Measurements from ENCODE around the gene ACTN4.

The ACTN4 gene

DNA sequence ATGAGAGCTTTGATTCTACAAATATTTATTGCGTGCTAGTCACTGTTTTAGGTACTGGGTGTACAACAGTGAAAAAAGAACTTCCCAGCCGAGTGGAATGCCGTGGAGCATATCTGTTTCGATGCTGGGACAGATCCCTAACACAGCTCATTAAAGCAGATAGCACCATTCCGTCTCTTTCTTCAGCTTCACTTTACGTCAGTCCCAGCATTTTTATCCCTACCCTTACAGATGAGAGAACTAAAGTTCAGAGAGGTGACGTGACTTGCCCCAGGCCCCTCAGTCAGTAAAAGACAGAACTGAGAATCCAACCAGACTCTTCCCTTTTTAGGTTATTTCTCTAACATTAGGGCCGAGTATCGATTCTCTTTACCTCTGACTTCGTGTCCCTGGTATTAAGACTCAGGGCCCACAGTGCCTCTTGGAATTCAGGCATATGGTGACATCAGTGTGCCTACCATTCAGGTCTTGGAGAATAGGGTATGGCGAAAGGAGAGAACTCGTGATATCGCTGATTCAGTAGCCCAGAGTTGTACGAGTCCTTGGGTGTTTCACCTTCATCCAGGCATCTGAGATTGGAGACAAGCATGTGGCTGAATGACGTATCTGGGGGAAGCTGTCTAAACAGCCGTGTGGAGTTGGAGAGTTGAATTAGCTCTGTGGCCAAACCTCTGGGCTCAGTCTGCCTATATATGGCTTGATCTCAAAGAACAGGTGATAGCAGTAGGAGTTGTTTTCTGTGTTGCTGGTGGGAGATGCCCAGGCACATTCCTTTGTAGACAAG, 27.1 kb downstream of the ACTN4 start:
- TF ChIP-seq, protein P1, sequence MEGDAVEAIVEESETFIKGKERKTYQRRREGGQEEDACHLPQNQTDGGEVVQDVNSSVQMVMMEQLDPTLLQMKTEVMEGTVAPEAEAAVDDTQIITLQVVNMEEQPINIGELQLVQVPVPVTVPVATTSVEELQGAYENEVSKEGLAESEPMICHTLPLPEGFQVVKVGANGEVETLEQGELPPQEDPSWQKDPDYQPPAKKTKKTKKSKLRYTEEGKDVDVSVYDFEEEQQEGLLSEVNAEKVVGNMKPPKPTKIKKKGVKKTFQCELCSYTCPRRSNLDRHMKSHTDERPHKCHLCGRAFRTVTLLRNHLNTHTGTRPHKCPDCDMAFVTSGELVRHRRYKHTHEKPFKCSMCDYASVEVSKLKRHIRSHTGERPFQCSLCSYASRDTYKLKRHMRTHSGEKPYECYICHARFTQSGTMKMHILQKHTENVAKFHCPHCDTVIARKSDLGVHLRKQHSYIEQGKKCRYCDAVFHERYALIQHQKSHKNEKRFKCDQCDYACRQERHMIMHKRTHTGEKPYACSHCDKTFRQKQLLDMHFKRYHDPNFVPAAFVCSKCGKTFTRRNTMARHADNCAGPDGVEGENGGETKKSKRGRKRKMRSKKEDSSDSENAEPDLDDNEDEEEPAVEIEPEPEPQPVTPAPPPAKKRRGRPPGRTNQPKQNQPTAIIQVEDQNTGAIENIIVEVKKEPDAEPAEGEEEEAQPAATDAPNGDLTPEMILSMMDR (conservative IDR thresholded peaks at IDR 0.05; ENCODE audit: low read depth, low read length), result no peak
- DNase-seq (ENCODE audit: low read depth), result no peak
- no peak overlapping the region for H3K4me3 ChIP-seq (ENCODE audit: low read depth, low read length)

DNA sequence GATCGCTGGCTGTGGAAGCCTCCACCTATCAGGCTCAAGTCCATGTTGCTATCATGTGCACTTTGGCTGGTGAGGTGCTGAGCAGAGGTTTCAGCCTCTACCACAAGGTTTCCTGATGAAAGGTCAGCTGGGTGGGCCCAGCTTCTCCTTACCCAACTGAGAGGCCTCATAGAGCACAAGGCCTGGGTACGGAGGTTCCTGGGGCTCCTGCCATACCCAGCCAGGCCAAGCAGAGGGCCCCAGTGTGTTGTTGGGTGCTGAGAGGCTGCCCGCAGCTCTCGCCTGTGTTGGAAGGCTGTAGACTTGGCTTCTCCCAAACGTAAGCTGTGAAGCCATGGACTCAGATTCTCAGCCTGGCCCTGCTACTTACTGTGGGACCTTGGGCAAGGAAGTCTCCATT, 28.2 kb downstream of the ACTN4 start:
- no peak overlapping the region for H3K4me3 ChIP-seq (ENCODE audit: low read depth, low read length)
- no peak for DNase-seq (ENCODE audit: low read depth)
- TF ChIP-seq, protein P1 (conservative IDR thresholded peaks at IDR 0.05; ENCODE audit: low read depth, low read length), result no peak

DNA sequence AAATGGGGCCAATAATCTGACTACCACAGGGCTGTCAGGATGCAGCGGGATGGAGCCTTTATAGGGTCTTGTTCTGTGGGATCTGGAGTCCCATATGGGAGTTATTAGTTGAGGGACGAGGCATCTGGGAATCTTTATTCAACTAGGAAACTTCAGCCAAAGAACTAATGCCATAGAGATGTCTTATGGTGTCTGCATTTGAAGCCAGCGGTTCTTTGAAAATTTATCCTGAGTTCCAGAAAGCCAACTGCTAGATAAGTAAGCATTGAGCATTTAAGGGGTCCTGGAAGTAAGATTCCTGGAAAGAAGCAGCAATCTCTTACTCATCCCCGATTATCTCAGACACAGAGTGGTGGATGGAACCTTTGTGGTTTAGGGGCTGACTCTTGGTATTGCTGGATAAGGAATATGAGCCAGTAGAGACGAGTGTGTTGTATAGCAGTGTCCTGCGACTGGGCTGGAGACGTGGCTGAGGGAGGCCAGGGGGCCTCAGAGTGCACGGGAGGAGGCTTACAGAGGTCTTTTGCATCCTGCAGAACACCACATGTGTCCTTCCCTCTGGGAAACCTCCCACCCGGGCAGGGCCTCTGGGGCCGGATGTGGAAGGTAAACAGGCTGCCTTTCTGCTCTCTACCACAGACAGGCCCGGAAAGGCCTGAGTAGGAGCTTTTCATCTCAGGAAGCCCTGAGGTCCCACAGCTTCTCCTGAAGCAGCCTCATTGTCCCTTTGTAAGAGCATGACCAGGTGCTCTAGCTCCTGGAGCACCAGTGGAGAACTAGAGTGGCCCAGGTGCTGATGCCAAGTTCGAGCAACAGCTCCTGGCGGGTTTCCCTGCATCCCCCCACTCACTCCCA, 28.8 kb downstream of the ACTN4 start:
- TF ChIP-seq, protein P1 (conservative IDR thresholded peaks at IDR 0.05; ENCODE audit: low read depth, low read length), result no peak
- peak; percentile 78 for DNase-seq (ENCODE audit: low read depth)
- no peak overlapping the region for H3K4me3 ChIP-seq (ENCODE audit: low read depth, low read length)

DNA sequence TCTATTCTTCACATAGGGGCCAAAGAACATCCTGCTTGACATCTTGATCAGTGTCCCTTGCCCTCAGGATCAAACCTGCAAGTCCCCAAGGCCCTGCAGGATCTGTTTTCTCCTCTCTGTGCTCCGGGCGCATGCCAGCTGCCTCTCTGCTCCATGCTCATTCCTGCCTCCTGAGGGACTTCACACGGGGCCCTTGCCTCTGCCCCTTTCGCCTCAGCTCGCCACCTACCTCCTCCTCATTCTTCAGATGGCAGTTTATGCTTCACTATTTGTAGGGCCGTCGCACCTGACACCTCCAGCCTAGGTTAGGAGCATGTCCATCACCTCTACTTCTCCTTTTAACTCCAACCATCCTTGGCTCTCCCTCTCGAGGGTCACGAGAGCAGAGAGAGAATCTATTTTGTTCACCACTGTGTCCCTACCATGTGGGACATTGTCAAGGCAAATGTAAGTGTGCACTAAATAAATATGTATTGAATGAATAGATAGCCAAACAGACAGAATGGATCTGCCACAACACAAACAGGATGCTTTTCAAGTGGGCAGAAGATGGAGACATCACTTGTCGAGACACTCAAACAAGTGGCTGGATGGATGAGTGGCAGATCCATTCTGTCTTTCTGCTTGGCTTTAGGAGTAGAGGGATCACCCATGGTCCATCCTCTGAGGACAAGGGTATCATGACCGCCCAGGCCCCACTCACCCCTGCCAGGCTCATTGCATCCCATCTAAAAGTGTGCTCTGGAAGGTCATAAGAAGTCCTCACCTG, 29.6 kb downstream of the ACTN4 start:
- DNase-seq (ENCODE audit: low read depth), result no peak
- TF ChIP-seq, protein P1 (conservative IDR thresholded peaks at IDR 0.05; ENCODE audit: low read depth, low read length), result no peak
- H3K4me3 ChIP-seq (ENCODE audit: low read depth, low read length), result no peak overlapping the region

DNA sequence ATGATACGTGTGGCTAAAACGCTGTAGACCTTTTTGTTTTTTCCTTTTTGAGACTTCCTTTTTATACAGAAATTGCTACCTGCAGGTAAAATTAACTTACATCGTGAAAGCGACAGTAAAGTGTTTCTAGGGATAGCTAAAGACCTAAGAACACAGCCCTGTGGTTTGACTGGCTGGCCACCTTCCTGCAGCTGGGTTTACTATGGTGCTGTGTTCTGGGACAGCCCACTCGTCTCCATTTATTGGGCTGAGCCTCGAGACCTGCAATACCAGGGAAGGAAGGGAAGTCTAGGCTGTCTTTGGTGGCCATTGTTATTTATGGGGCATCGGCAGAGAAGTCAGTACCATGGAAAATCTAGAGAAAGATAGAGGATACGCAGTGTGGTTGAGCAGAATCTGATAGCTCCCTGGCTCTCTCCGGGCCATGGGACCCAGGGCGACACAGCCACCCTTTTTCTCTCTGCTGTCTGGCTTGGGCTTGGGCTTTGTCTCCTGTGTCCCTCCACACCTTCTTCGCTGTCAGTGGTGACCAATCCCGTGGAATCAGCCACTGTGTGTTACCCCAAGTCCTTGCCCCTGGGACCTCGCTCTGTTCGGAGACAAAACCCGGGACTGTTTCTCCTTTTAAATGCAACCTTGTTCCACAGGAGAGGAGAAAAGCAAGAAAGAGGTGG, 30.9 kb downstream of the ACTN4 start:
- TF ChIP-seq, protein P1 (conservative IDR thresholded peaks at IDR 0.05; ENCODE audit: low read depth, low read length), result no peak
- no peak overlapping the region for H3K4me3 ChIP-seq (ENCODE audit: low read depth, low read length)
- no peak for DNase-seq (ENCODE audit: low read depth)

DNA sequence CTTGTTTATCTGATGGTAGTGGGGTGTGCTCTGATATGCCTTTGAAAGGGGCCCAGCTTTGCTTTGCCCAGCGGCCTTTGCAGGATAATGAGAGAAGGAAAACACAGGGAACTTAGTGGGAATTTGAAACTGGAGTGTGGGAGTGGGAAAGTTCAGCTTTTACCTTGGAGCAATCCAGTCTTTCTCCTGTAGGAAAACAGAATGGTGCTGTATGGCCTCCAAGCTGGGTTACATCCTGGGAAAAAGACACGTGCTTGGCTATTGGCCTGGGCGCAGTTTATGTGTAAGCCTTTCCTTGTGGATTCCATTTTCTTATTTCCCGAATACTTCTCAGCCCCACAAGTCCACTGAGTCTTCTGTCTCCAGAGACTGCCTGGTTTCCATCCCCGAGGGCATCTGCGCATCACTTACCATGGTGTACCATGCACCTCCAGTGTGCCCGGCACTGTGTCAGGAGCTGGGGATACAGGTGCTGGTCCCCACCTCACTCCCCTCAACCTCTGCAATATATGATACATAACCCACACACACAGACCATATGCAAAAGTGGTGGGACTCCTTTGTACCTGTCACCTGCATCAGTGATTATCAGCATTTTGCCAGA, 31.5 kb downstream of the ACTN4 start:
- no peak for DNase-seq (ENCODE audit: low read depth)
- TF ChIP-seq, protein P1 (conservative IDR thresholded peaks at IDR 0.05; ENCODE audit: low read depth, low read length), result no peak
- H3K4me3 ChIP-seq (ENCODE audit: low read depth, low read length), result no peak overlapping the region

All from choroid plexus epithelial cell (primary cell).